CD4-positive, CD25-positive, alpha-beta regulatory T cell (primary cell): ENCODE data around the gene NHSL2. TPM values are rescaled to one million over a fixed set of nuclear protein-coding genes. Genes with fewer than 3 reads are reported as not detected.

ENCODE experiments used
- ATAC-seq, 2 donors: fragments of 150-1000 bp; cut with Tn5 transposase; one replicate each; pipeline ENCODE4 v1.10.0; 2021; ENCODE audit warnings: low read depth in 2 of 2, moderate number of reproducible peaks in 2 of 2, moderate library complexity in 1 of 2
- DNase-seq, 3 donors: peaks; one replicate each; pipeline versions ENCODE4 v3.0.0 to v3.0.0-alpha.2; 2012 to 2022; ENCODE audit warnings: mixed read lengths in 1 of 3
- H3K27ac ChIP-seq: one replicate; pipeline ENCODE4 v1.7.0; 2013; ENCODE audit warnings: mild to moderate bottlenecking, low read length; ENCODE audit not compliant: insufficient read depth, poor library complexity, severe bottlenecking
- H3K27me3 ChIP-seq: one replicate; pipeline ENCODE4 v1.7.0; 2013; ENCODE audit warnings: low read length; ENCODE audit not compliant: control insufficient read depth, insufficient read depth
- H3K36me3 ChIP-seq: one replicate; pipeline ENCODE4 v1.7.0; 2013; ENCODE audit warnings: mild to moderate bottlenecking, low read length, moderate library complexity; ENCODE audit not compliant: control insufficient read depth, insufficient read depth
- H3K4me1 ChIP-seq: 2 replicates; pipeline ENCODE4 v1.7.0; 2013; ENCODE audit warnings: mild to moderate bottlenecking, low read length; ENCODE audit not compliant: insufficient read depth, control insufficient read depth, poor library complexity, severe bottlenecking
- H3K4me3 ChIP-seq: one replicate; pipeline ENCODE4 v1.7.0; 2013; ENCODE audit warnings: low read depth, mild to moderate bottlenecking, low read length, moderate library complexity
- H3K9me3 ChIP-seq, 2 experiments: 1 replicate in 1 of 2; 2 replicates in 1 of 2; pipeline ENCODE4 v1.7.0; 2013; ENCODE audit warnings: low read length in 2 of 2, mild to moderate bottlenecking in 1 of 2, moderate library complexity in 1 of 2; ENCODE audit not compliant: control insufficient read depth in 2 of 2
- H3K27ac Mint-ChIP-seq, 3 donors: one replicate each; pipeline ENCODE4 v1.8.0; 2020 to 2022; ENCODE audit warnings: mild to moderate bottlenecking in 3 of 3, mixed read lengths in 3 of 3, moderate library complexity in 2 of 3
- H3K27me3 Mint-ChIP-seq: one replicate; pipeline ENCODE4 v1.8.0; 2022; ENCODE audit warnings: mild to moderate bottlenecking, mixed read lengths
- H3K36me3 Mint-ChIP-seq: one replicate; pipeline ENCODE4 v1.8.0; 2020; ENCODE audit warnings: mixed read lengths
- H3K4me1 Mint-ChIP-seq, 4 donors: one replicate each; pipeline ENCODE4 v1.8.0; 2020 to 2022; ENCODE audit warnings: mixed read lengths in 4 of 4, mild to moderate bottlenecking in 1 of 4
- H3K4me3 Mint-ChIP-seq, 4 donors: one replicate each; pipeline ENCODE4 v1.8.0; 2020 to 2022; ENCODE audit warnings: mild to moderate bottlenecking in 4 of 4, mixed read lengths in 4 of 4, moderate library complexity in 3 of 4
- H3K9me3 Mint-ChIP-seq, 7 donors: one replicate each; pipeline ENCODE4 v1.8.0; 2020 to 2022; ENCODE audit warnings: mixed read lengths in 7 of 7, mild to moderate bottlenecking in 3 of 7, moderate library complexity in 2 of 7
- polyA plus RNA-seq, 4 donors: library from polyadenylated mRNA; unstranded; fragments of 300-500 nt; fragmentation: Illumina TruSeq; gene quantifications; one replicate each; pipeline ENCODE4 v1.2.3, GENCODE V29; 2021
- total RNA-seq: library from RNA; stranded (reverse); gene quantifications from one replicate; pipeline ENCODE4 v1.2.3, GENCODE V29; 2022

The NHSL2 gene
- total and polyA plus RNA-seq, 5 donors from 2014 or later, result 1.5 to 6.7 (median 2.2) TPM

- no peak overlapping the region for H3K27ac Mint-ChIP-seq
- no peaks in the 10 kb centered on the region for H3K9me3 ChIP-seq
- DNase-seq (no peak), ATAC-seq (no peak)
- H3K4me3 Mint-ChIP-seq, result peak overlapping the region in 2 of 4 donors; percentile 36 to 59
- peaks cover 0 to 5% (median 0%) of the 10 kb centered on the region in 4 donors for H3K4me1 Mint-ChIP-seq
- no peak overlapping the region for H3K4me3 ChIP-seq
- H3K27ac ChIP-seq, result no peak overlapping the region
- H3K27me3 ChIP-seq, result peaks cover 3% of the 10 kb centered on the region
- peaks cover 10% of the 10 kb centered on the region for H3K4me1 ChIP-seq
- no peaks in the 10 kb centered on the region for H3K36me3 ChIP-seq
- no peaks in the 10 kb centered on the region for H3K36me3 Mint-ChIP-seq
- H3K27me3 Mint-ChIP-seq, result peaks cover 19% of the 10 kb centered on the region
- H3K9me3 Mint-ChIP-seq, result no peaks in the 10 kb centered on the region
Measured at GRCh38 chrX:71912156-71912555, 1.5 kb downstream of the NHSL2 start.

- peaks cover 10% of the 10 kb centered on the region for H3K4me1 ChIP-seq
- ATAC-seq, result no peak
- Mint-ChIP-seq H3K9me3 (no peaks in the 10 kb centered on the region), H3K4me3 (no peak overlapping the region), H3K27me3 (peaks cover 23% of the 10 kb centered on the region), H3K27ac (no peak overlapping the region), H3K36me3 (no peaks in the 10 kb centered on the region), H3K4me1 (peaks cover 0 to 5% (median 0%) of the 10 kb centered on the region in 4 donors)
- H3K36me3 ChIP-seq, result no peaks in the 10 kb centered on the region
- no peaks in the 10 kb centered on the region for H3K27me3 ChIP-seq
- no peak overlapping the region for H3K4me3 ChIP-seq
- H3K9me3 ChIP-seq, result no peaks in the 10 kb centered on the region
- no peak for DNase-seq
- H3K27ac ChIP-seq, result no peak overlapping the region
Measured at GRCh38 chrX:71913156-71913950, 2.7 kb downstream of the NHSL2 start.

GRCh38 chrX:71917621-71918343 is 7.1 kb downstream of the NHSL2 start:
- H3K9me3 ChIP-seq, result no peaks in the 10 kb centered on the region
- H3K9me3 Mint-ChIP-seq, result no peaks in the 10 kb centered on the region
- H3K27ac ChIP-seq, result no peak overlapping the region
- H3K36me3 Mint-ChIP-seq, result no peaks in the 10 kb centered on the region
- H3K27ac Mint-ChIP-seq, result no peak overlapping the region
- H3K4me1 ChIP-seq, result no peaks in the 10 kb centered on the region
- DNase-seq, result no peak
- H3K4me1 Mint-ChIP-seq, result no peaks in the 10 kb centered on the region
- H3K36me3 ChIP-seq, result no peaks in the 10 kb centered on the region
- ATAC-seq, result no peak
- H3K27me3 Mint-ChIP-seq, result peaks cover 22% of the 10 kb centered on the region
- no peak overlapping the region for H3K4me3 ChIP-seq
- H3K27me3 ChIP-seq, result no peaks in the 10 kb centered on the region
- no peak overlapping the region for H3K4me3 Mint-ChIP-seq

GRCh38 chrX:71919431-71919830 is 8.8 kb downstream of the NHSL2 start:
- no peaks in the 10 kb centered on the region for H3K27me3 ChIP-seq
- no peaks in the 10 kb centered on the region for H3K36me3 Mint-ChIP-seq
- H3K4me1 ChIP-seq, result no peaks in the 10 kb centered on the region
- H3K9me3 ChIP-seq, result no peaks in the 10 kb centered on the region
- H3K4me1 Mint-ChIP-seq, result no peaks in the 10 kb centered on the region
- no peaks in the 10 kb centered on the region for H3K9me3 Mint-ChIP-seq
- H3K27ac Mint-ChIP-seq, result no peak overlapping the region
- ATAC-seq (no peak), DNase-seq (no peak)
- no peak overlapping the region for H3K4me3 ChIP-seq
- H3K36me3 ChIP-seq, result no peaks in the 10 kb centered on the region
- H3K27ac ChIP-seq, result no peak overlapping the region
- H3K27me3 Mint-ChIP-seq, result peaks cover 22% of the 10 kb centered on the region
- no peak overlapping the region for H3K4me3 Mint-ChIP-seq

GRCh38 chrX:71919886-71920285 is 9.2 kb downstream of the NHSL2 start:
- no peak for DNase-seq
- H3K27ac ChIP-seq, result no peak overlapping the region
- no peaks in the 10 kb centered on the region for H3K4me1 Mint-ChIP-seq
- H3K4me3 Mint-ChIP-seq, result no peak overlapping the region
- no peaks in the 10 kb centered on the region for H3K9me3 ChIP-seq
- no peak overlapping the region for H3K27ac Mint-ChIP-seq
- no peaks in the 10 kb centered on the region for H3K4me1 ChIP-seq
- no peaks in the 10 kb centered on the region for H3K36me3 Mint-ChIP-seq
- no peaks in the 10 kb centered on the region for H3K36me3 ChIP-seq
- H3K9me3 Mint-ChIP-seq, result no peaks in the 10 kb centered on the region
- peaks cover 21% of the 10 kb centered on the region for H3K27me3 Mint-ChIP-seq
- no peak for ATAC-seq
- no peak overlapping the region for H3K4me3 ChIP-seq
- no peaks in the 10 kb centered on the region for H3K27me3 ChIP-seq

GRCh38 chrX:71922686-71923085 is 12.0 kb downstream of the NHSL2 start:
- Mint-ChIP-seq H3K36me3 (no peaks in the 10 kb centered on the region), H3K27me3 (peaks cover 15% of the 10 kb centered on the region), H3K4me3 (no peak overlapping the region), H3K27ac (no peak overlapping the region), H3K4me1 (no peaks in the 10 kb centered on the region), H3K9me3 (no peaks in the 10 kb centered on the region)
- H3K4me3 ChIP-seq, result no peak overlapping the region
- H3K9me3 ChIP-seq, result no peaks in the 10 kb centered on the region
- ATAC-seq, result no peak
- no peak overlapping the region for H3K27ac ChIP-seq
- H3K4me1 ChIP-seq, result no peaks in the 10 kb centered on the region
- no peak for DNase-seq
- no peaks in the 10 kb centered on the region for H3K27me3 ChIP-seq
- H3K36me3 ChIP-seq, result no peaks in the 10 kb centered on the region

- DNase-seq, result no peak
- H3K36me3 ChIP-seq, result no peaks in the 10 kb centered on the region
- Mint-ChIP-seq H3K27me3 (peaks cover 15% of the 10 kb centered on the region), H3K9me3 (peaks cover 0 to 2% (median 0%) of the 10 kb centered on the region in 7 donors), H3K27ac (no peak overlapping the region), H3K4me3 (no peak overlapping the region), H3K4me1 (no peaks in the 10 kb centered on the region), H3K36me3 (no peaks in the 10 kb centered on the region)
- no peaks in the 10 kb centered on the region for H3K27me3 ChIP-seq
- H3K4me3 ChIP-seq, result no peak overlapping the region
- H3K9me3 ChIP-seq, result no peaks in the 10 kb centered on the region
- no peaks in the 10 kb centered on the region for H3K4me1 ChIP-seq
- no peak for ATAC-seq
- H3K27ac ChIP-seq, result no peak overlapping the region
Measured at GRCh38 chrX:71923516-71923915, 12.9 kb downstream of the NHSL2 start.
